Neural progenitor cell (in vitro differentiated cells): Measurements from ENCODE around the gene ARHGEF6. TPM values are rescaled to one million over a fixed set of nuclear protein-coding genes. Genes with fewer than 3 reads are reported as not detected.

Source experiments
- DNase-seq: peaks from one replicate; pipeline ENCODE4 v3.0.0-alpha.2; 2016; ENCODE audit warnings: low spot score
- H2AFZ ChIP-seq: fragments of 200-600 bp; sonication (generic); replicated peaks from 2 replicates; pipeline ENCODE4 v1.6.1; 2016; ENCODE audit warnings: antibody characterized with exemption
- H3F3A ChIP-seq: fragments of 200-600 bp; sonication (generic); 2 replicates; pipeline ENCODE4 v1.6.1; 2016; ENCODE audit warnings: antibody characterized with exemption, low read depth
- H3K27ac ChIP-seq: fragments of 200-600 bp; sonication (generic); 2 replicates; pipeline ENCODE4 v1.5.1; 2016; ENCODE audit warnings: mild to moderate bottlenecking
- H3K27me3 ChIP-seq: fragments of 200-600 bp; sonication (generic); 2 replicates; pipeline ENCODE4 v1.6.1; 2016; ENCODE audit warnings: mild to moderate bottlenecking, moderate library complexity
- H3K36me3 ChIP-seq: fragments of 200-600 bp; sonication (generic); 2 replicates; pipeline ENCODE4 v1.5.1; 2016
- H3K4me1 ChIP-seq: fragments of 200-600 bp; sonication (generic); 2 replicates; pipeline ENCODE4 v1.6.1; 2016; ENCODE audit warnings: mixed run types
- H3K4me2 ChIP-seq: fragments of 200-600 bp; sonication (generic); 2 replicates; pipeline ENCODE4 v1.6.1; 2016
- H3K4me3 ChIP-seq: fragments of 200-600 bp; sonication (generic); 2 replicates; pipeline ENCODE4 v1.5.1; 2016
- H3K79me2 ChIP-seq: fragments of 200-600 bp; sonication (generic); 2 replicates; pipeline ENCODE4 v1.6.1; 2016; ENCODE audit warnings: low read depth
- H3K9ac ChIP-seq: fragments of 200-600 bp; sonication (generic); 2 replicates; pipeline ENCODE4 v1.6.1; 2016
- H3K9me3 ChIP-seq: fragments of 200-600 bp; sonication (generic); 2 replicates; pipeline ENCODE4 v1.5.1; 2016; ENCODE audit warnings: low read depth
- H4K20me1 ChIP-seq: fragments of 200-600 bp; sonication (generic); 2 replicates; pipeline ENCODE4 v1.6.1; 2016; ENCODE audit warnings: low read depth
- H3K27ac Mint-ChIP-seq: 3 replicates; pipeline ENCODE4 v1.8.0; 2021; ENCODE audit warnings: mixed read lengths
- H3K27me3 Mint-ChIP-seq: 2 replicates; pipeline ENCODE4 v1.8.0; 2022; ENCODE audit warnings: low read depth, mild to moderate bottlenecking, inconsistent platforms, moderate library complexity, mixed read lengths; ENCODE audit not compliant: insufficient read depth
- H3K36me3 Mint-ChIP-seq: 3 replicates; pipeline ENCODE4 v1.8.0; 2021; ENCODE audit warnings: mixed read lengths
- H3K4me1 Mint-ChIP-seq: 3 replicates; pipeline ENCODE4 v1.8.0; 2021; ENCODE audit warnings: mixed read lengths
- H3K4me3 Mint-ChIP-seq: 3 replicates; pipeline ENCODE4 v1.8.0; 2021; ENCODE audit warnings: mild to moderate bottlenecking, moderate library complexity, mixed read lengths
- H3K9me3 Mint-ChIP-seq: 3 replicates; pipeline ENCODE4 v1.8.0; 2020; ENCODE audit warnings: mixed read lengths
- CTCF ChIP-seq: fragments of 200-600 bp; sonication (generic); IDR thresholded peaks from 2 replicates; pipeline ENCODE4 v1.5.1; 2017; ENCODE audit warnings: antibody characterized with exemption, mild to moderate bottlenecking
- EZH2 ChIP-seq: fragments of 200-600 bp; sonication (generic); IDR thresholded peaks from 2 replicates; pipeline ENCODE4 v1.6.1; 2017; ENCODE audit warnings: antibody characterized with exemption, mild to moderate bottlenecking, moderate library complexity
- EZH2phosphoT487 ChIP-seq: fragments of 200-600 bp; sonication (generic); IDR thresholded peaks from 2 replicates; pipeline ENCODE4 v1.6.1; 2017; ENCODE audit warnings: antibody characterized with exemption
- total RNA-seq: library from RNA; depleted of rRNA; stranded (reverse); fragments of >200 nt; gene quantifications from 2 replicates; pipeline ENCODE4 v1.2.3, GENCODE V29; 2015; ENCODE audit warnings: low replicate concordance

Gene ARHGEF6
- total RNA-seq, 1 donor from 2014 or later, result 3.2 TPM

DNA sequence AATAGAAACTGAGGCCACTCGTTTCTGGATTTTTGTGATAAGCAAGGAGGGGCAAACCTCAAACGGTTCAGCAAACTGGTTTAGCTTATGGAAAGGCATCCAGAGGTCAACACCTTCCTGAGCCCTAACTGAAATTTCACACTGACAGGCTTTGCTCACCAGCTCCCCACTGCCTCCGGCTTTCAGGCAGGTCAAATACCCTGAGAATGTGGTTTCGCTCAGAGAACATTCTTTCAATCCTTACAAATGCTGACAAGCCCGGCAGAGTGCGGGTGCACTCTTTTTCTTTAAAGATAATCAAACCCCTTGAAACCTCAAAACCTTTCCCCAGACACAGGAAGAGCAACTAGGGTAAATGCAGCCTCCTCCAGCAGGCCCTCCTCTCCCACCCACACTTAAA lies 91.3 kb downstream of the ARHGEF6 start:
- Mint-ChIP-seq H3K36me3 (no peaks in the 10 kb centered on the region), H3K27ac (peak overlapping the region; percentile 74), H3K27me3 (no peaks in the 10 kb centered on the region), H3K4me1 (peaks cover 12% of the 10 kb centered on the region), H3K9me3 (peaks cover 4% of the 10 kb centered on the region), H3K4me3 (no peak overlapping the region)
- no peak overlapping the region for H3K4me2 ChIP-seq
- no peaks in the 10 kb centered on the region for H3K9me3 ChIP-seq
- no peak overlapping the region for H2AFZ ChIP-seq
- H4K20me1 ChIP-seq, result no peaks in the 10 kb centered on the region
- DNase-seq, result peak; percentile 65
- no peak overlapping the region for H3K4me3 ChIP-seq
- H3K27ac ChIP-seq, result peak overlapping the region; percentile 93
- H3K36me3 ChIP-seq, result no peaks in the 10 kb centered on the region
- H3K79me2 ChIP-seq, result no peaks in the 10 kb centered on the region
- H3K9ac ChIP-seq, result no peak overlapping the region
- peaks cover 35% of the 10 kb centered on the region for H3K4me1 ChIP-seq
- H3K27me3 ChIP-seq, result no peaks in the 10 kb centered on the region
- H3F3A ChIP-seq, result peaks cover 29% of the 10 kb centered on the region
- no peak for TF ChIP-seq CTCF
- no peak for TF ChIP-seq EZH2
- TF ChIP-seq EZH2phosphoT487, result no peak

GRCh38 chrX:136687457-136687856 lies 93.3 kb downstream of the ARHGEF6 start:
- no peak for DNase-seq
- Histone ChIP-seq H3K79me2 (no peaks in the 10 kb centered on the region), H3K4me3 (no peak overlapping the region), H3K27ac (no peak overlapping the region), H2AFZ (no peak overlapping the region), H3K27me3 (no peaks in the 10 kb centered on the region), H3K4me1 (peaks cover 35% of the 10 kb centered on the region), H3K36me3 (no peaks in the 10 kb centered on the region), H4K20me1 (no peaks in the 10 kb centered on the region), H3F3A (peaks cover 25% of the 10 kb centered on the region), H3K4me2 (no peak overlapping the region), H3K9ac (no peak overlapping the region), H3K9me3 (no peaks in the 10 kb centered on the region)
- TF ChIP-seq EZH2, result no peak
- TF ChIP-seq CTCF, result no peak
- no peak for TF ChIP-seq EZH2phosphoT487
- H3K27ac Mint-ChIP-seq, result no peak overlapping the region
- no peak overlapping the region for H3K4me3 Mint-ChIP-seq
- H3K4me1 Mint-ChIP-seq, result peaks cover 9% of the 10 kb centered on the region
- no peaks in the 10 kb centered on the region for H3K27me3 Mint-ChIP-seq
- H3K36me3 Mint-ChIP-seq, result no peaks in the 10 kb centered on the region
- peaks cover 4% of the 10 kb centered on the region for H3K9me3 Mint-ChIP-seq

GRCh38 chrX:136684120-136684519 lies 96.6 kb downstream of the ARHGEF6 start:
- Histone ChIP-seq H3K4me3 (no peak overlapping the region), H3K4me1 (peaks cover 21% of the 10 kb centered on the region), H3K36me3 (no peaks in the 10 kb centered on the region), H3F3A (peaks cover 9% of the 10 kb centered on the region), H3K9me3 (no peaks in the 10 kb centered on the region), H3K4me2 (no peak overlapping the region), H3K27ac (no peak overlapping the region), H4K20me1 (no peaks in the 10 kb centered on the region), H3K27me3 (no peaks in the 10 kb centered on the region), H3K79me2 (no peaks in the 10 kb centered on the region), H2AFZ (no peak overlapping the region), H3K9ac (no peak overlapping the region)
- no peak overlapping the region for H3K4me3 Mint-ChIP-seq
- H3K27me3 Mint-ChIP-seq, result peaks cover 4% of the 10 kb centered on the region
- no peaks in the 10 kb centered on the region for H3K36me3 Mint-ChIP-seq
- no peak for DNase-seq
- H3K9me3 Mint-ChIP-seq, result peaks cover 4% of the 10 kb centered on the region
- TF ChIP-seq CTCF, result no peak
- TF ChIP-seq EZH2, result no peak
- no peak for TF ChIP-seq EZH2phosphoT487
- H3K27ac Mint-ChIP-seq, result no peak overlapping the region
- H3K4me1 Mint-ChIP-seq, result peaks cover 4% of the 10 kb centered on the region
